Measurements from ENCODE around the gene CCDC187.
"Not testable (repeated sequence)": the region's sequence is repeated elsewhere in the genome, so short reads cannot be mapped to it uniquely, and the experiment has no call there.

The CCDC187 gene

DNA sequence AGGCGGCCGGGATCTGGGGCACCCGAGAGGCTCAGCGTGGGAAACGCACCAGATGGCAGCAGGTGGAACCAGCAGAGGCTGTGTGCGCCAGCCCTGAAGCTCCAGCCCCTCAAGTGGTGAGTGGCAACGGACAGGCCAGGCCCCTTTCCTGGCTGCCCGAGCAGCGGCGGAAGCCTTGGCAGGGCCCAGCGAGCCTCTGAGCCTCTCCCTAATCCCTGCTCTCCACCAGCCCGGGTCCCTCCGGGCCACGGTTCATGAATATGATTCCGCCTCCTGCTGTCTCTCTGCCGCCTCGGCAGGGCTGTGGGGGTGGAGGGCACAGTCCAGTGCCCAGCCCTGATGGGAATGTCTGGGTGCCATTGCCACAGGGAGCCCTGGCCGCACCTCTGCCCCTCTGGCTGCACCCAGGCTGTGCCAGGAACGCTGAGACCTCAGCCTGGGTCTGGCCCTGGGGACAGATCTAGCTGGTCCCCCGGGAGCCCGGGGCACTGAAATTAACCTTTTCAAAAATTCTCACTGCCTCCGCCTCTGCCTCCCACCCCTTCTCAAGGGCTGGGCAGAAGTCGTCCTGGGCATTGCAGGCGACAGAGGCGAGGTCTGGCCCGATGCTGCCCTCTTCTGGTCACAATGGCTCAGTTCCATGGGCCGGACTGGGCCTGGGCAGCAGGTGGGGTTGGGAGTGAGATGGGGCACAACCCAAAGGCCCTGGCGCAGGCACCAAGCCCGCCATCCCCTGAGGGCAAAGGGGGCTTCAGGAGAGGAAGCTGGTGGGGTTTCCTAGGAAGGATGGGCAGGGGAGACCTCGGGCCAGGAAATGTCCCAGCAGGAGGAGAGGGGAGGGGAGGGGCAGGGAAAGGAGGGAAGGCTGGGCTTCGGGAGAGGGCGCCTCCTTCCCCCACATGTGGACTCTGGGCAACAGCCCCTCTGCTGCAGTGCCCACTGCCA lies 20.3 kb downstream of the CCDC187 start:
- peak; percentile 77 to 79 for DNase-seq

DNA sequence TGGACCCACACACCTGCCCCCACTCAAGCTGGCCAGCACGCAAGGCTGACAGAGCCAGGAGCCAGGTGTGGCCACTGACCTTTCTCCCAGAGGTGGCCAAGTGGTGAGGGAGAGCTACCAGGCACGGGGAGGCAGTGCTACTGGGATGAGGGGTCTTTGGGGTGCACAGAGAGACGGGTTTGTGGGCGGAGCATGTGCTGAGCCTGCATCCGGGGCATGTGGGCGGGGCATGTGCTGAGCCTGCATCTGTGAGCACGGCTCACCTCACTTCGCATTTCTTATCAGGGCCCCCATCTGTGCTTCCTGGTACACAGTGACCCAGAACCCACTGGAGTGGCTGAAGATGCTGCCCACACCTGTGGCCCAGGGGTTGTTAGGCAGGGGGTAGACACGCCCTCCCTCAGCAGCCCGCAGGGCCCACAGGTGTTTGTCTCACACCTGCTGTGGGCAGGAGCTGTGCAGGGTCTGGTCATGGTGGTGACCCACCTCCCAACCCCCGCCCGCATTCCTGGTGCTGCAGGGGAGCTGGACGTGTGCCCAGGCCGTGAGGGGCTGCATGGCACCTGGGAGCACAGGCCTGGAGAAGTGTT lies 21.5 kb downstream of the CCDC187 start:
- DNase-seq = no peak

DNA sequence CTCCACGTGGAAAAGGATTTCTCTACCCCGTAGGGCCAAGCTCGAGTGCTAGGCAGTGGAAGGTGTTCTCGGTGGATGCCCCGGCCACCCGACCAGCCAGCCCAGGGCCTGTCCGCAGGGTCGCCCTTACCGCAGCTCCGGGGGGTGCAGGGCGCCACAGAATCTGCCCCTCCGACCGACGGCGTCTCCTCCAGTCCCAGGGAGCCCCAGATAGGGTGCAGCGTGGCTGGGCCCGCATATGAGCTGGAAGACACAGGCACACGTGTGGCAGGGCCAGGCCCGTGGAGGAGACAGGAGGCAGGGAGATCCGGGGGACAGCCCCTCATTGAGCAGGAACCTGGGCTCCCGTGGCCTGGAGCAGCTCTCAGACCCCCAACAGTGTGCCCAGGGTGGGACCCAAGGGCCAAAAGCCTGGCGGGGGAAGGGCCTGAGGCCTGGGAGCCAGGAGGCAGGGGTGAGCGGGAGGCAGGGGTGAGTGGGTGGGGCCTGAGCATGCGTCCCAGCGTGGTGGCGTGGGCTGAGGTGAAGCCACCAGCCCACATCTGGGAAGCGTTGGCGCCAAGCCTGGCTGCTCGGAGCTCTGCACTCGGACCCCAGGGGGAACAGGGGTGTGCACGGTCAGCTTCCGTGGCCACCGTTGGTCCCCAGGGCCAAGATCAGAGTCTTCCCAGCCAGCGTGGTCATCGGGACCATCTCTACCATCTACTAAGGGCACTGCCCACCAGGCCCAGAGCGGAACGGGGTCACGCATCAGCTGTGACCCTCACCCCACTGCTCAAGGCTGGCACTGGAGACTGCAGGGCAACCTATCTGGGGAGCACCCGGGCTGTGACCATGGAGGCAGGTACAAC lies 22.2 kb downstream of the CCDC187 start:
- DNase-seq = no peak

DNA sequence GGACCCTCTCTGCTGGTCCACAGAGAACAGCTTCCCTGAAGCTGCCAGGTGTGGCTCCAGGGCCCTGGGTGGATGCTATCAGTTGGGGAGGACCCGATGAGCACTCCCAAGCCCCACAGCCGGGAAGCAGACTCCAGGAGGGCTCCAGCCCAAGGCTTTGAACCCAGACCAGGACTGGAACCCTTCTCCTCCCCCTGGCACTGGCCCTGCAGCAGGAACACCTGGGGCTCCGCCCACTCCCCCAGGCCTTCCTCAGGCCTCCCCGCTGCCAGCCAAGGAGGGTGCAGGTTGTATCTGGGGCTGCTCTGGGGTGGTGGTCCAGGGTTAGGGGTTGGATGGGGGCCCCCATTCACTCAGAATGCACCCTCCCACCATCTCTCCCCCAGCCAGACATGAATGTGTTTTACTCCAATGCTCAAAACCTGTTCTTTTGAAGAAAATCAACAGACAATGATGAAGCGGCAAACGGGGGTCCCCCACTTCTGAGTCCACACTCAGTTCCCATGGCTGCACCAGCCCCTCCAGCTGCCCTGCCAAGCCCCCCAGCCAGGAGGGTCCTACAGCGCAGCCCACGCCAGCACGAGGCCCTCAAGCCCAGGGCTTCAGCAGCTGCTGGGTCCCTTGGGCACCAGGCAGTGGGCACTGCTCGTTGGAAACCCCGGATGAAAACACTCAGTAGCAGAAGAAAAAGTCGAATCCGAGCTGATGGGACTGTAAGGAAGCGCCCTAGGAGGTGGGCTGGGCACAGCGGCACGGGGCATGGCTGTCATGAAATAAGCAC lies 23.2 kb downstream of the CCDC187 start:
- DNase-seq = no peak

DNA sequence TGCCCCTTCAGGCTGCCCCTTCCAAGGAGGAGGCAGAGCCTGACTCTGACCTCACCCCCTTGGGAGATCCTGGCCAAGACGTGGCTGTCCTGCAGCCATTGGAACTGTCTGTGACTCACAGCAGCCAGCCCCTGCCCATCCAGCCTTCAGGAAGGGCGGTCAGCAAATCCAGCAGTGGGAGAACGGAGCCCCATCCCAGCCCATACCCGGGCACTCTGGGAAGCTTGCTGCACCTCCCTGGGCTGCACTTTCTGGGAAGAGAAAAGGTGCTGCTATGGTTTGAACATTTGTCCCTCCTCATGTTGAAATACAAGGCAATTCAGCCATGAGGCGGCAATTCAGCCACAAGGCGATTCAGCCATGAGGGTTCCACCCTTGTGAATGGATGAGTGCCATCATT lies 24.4 kb downstream of the CCDC187 start:
- DNase-seq = no peak

DNA sequence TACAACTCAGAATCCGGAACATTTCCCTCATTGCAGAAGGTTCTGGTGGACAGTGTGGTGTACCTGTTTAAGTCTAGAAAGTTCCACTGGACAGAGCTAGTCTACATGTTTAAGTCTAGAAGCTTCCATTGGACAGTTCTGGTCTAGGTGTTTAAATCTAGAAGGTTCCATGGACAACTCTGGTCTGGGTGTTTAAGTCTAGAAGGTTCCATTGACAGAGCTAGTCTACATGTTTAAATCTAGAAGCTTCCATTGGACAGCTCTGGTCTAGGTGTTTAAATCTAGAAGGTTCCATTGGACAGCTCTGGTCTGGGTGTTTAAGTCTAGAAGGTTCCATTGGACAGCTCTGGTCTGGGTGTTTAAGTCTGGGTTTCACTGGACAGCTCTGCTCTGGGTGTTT lies 25.0 kb downstream of the CCDC187 start:
- no peak for DNase-seq

DNA sequence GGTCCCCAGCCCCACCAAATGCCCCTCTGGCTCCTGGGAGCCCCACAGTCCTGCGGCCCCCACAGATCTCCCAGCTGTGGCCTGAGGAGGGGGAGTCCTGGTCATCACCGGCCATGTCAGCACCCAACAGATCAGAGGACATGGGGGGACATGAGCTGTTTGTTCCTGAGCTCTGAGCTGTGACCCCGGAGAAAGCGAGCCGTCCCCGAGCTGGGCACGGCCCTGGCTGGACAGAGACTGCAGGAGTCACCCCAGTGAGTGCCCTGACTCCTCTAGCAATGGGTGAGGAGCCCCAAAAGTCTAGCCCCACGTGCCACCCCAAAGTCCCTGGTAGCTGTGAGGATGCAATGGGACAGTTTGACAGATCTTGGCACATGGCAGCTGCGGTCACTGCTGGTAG lies 25.7 kb downstream of the CCDC187 start:
- no peak for DNase-seq

DNA sequence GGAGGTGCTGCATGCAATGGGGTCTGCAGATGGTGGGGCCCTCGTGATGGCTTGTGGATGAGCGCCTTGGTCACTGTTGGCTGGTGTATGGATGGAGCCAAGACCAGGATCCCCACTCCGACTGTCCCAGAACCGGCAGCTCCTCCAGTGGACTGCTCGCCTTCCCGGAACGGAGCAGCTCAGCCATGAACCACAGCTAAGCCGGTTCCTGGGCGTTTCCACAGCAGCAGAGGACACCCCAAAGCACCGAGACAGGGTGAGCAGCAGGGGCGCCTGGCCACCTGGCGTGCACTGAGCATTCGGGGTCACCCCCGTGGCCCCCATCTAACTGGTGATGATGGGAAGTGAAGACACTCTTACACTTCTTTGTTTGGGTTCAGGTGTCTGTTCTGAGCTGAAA lies 26.1 kb downstream of the CCDC187 start:
- DNase-seq = no peak

DNA sequence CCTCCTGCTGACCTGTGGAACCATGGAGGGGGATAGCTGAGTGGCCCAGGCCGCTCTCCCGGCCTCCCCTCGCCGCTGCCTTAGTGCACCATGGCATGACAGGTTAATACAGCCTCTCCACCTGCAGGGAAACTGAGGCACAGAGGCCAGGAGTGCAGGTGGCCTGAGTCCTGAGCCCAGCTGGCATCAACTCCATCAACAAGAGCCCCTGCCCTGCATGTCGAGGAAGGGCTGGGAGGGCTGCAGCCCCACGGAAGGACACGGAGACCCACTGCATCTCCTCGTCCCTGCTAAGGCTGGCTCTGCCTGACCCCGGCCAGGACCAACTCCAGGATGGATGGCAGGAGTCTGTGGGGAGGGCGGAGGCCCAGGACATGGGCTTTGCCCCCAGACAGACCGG lies 27.2 kb downstream of the CCDC187 start:
- DNase-seq = no peak

DNA sequence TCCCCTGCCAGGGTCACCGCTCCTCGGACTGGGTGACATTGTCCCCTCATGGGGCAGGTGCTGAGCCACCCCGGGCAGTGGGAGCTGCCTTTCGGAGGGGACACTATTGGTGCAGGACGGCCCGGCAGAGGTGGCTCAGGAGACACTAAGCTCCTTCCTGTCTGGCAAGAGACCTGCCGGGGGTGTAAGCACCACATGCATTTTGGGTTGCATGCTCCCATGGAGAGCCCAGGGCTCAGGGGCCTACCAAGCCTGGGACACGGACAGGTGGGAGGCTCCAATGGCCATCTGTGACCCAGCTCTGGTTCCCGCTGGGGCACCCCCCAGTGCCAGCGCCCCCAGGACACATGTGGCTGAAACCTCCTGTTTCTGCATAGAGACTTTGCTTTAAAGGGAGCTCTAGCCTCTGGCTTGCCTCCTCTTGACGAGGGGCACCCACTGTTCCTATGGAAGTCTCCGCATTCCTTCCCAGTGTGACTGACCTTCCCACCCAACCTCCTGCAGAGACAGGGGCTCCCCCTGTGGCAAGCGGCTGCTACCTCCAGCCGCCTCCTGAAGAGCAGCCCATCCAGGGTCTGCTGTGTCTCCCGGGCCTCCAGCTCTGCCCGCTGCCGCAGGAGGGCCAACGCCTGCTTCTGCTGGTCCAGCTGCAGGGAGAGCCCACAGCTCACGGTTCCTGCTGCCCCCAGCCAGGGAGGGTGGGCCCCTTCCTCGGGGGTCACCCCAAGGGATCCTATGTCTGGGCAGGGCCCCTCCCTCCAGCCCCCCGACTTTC lies 28.1 kb downstream of the CCDC187 start:
- DNase-seq = no peak

DNA sequence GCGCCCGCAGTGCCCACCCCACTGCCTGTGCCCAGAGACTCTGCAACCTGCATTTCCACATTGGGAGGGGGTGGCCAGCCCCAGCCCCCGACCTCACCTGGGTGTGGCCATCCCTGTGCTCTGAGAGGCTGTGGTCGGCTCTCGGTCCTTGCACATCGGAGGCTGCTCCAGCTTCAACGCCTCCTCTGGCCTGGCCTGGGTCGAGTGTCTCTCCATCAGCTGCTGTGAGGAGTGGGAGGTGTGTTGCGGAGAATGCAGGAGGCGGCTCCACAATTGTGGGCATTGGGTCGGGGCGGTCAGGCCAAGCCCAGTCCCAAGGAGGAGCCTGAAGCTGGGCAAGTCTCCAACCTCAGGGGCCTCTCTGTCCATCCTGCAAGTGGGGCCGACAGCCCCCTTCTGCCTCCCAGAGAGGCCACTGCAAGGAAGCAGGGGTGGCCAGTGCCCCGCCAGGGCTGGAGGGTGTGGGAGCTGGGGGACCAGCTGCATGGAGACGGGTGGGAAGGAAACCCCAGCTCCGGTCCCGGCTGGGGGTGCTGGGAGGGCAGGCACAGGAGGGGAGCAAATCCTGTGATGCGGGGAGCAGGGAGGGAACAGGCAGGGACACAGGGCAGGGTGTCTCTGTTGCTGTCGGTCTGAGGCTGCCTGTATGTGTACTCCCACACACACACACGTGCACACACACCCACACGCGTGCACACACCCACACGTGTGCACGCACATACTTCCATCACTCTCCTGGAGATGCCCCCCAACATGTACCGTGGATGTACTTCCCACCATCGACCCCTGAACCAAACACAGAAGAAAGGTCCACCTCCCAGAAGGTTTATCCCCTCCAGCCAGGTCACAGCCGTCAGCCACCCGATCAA lies 28.9 kb downstream of the CCDC187 start:
- DNase-seq = no peak

DNA sequence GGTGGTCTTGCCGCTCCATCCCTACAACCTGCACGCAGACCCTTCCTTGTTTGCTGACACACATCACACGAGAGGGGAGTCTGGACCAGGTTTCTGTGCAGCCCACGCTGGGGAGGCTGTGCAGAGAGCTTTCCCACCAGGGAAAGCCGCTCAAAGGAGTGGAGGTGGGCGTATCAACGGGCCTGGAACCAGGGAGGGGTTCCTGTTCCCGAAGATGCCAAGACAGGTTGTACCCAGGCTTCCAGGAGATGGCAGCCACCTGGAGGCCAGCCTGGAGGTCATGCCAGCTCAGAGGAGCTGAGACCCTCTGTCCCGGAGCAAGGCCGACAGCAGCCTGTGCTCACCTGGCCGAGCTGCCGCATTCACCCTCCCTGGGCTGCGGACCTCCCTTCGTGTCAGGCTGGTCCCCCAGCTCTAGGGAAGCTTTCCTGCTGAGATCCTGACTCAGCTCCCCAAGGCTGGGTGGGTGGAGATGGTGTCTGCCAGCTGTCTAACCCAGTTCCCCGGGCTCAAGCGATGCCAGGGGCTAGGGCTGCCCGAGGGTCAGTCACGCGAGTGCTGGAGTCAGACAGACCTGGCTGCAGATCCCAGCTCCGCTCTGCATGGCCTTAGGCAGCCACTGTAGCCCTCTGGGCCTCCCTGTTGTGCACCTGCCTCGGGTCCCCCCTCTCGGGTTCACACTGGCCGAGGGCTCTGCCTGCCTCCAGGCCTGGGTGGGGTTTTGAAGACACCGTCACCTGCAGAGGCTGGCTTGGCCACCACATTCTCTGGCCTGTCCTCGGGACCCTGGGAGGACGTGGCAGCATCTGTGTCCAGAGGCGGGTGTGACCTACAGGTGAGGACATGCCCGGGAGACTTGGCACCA lies 29.7 kb downstream of the CCDC187 start:
- no peak for DNase-seq

DNA sequence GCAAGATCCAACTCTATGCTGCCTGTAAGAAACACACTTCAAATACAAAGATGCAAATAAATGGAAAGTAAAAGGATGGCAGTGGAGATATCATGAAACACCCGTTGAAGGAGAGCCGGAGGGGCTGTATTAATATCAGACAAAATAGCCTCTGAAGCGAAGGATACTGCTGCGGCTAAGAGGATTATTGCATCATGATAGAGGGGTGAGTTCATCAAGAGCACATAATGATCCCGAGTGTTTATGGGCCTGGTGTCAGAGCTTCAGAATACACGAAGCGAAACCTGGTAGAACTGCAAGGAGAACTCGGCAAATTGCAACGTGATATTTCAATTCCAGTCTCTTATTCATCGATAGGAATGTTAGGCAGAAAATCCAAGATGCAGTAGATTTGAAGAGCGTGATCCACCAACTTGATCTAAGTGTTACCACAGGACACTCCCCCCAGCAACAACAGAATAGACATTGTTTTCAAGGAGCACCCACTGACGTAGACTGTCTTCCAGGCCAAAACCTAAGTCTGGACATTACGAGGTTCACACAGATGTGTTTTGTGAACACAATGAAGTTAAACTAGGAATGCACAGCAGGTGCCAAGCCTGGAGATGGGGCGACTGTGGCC lies 30.5 kb downstream of the CCDC187 start:
- DNase-seq = no peak

DNA sequence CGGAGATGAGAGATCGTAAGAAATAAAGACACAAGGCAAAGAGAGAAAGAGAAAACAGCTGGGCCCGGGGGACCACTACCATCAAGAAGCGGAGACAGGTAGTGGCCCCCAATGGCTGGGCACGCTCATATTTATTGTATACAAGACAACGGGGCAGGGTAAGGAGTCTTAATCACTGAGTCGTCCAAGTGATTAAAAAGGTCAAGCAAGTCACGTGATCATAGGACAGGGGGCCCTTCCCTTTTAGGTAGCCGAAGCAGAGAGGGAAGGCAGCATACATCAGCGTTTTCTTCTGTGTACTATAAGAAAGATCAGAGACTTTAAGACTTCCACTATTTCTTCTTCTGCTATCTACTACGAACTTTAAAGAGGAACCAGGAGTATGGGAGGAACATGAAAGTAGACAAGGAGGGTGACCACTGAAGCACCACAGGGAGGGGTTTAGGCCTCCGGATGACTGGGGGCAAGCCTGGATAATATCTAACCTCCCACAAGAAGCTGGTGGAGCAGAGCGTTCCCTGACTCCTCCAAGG lies 33.7 kb downstream of the CCDC187 start:
- DNase-seq = no peak

DNA sequence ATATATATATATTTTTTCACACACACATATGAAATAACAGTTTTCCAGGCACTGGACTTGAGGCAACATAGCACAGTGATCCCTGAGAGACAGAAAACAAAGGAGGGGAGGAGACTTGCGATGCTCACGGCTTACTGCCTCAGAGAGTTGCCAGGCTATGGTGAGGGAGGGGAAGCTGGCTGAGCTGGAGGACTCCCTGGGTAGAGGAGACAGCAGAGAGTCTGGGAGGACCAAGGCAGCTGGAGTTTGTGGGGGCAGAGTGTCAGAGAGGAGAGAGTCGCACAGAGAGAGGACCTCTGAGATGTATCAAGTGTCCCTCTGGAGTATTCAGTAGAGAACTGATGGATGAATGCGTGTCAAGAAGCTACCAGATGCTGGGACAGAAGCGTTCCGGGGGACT lies 35.2 kb downstream of the CCDC187 start:
- no peak for DNase-seq

DNA sequence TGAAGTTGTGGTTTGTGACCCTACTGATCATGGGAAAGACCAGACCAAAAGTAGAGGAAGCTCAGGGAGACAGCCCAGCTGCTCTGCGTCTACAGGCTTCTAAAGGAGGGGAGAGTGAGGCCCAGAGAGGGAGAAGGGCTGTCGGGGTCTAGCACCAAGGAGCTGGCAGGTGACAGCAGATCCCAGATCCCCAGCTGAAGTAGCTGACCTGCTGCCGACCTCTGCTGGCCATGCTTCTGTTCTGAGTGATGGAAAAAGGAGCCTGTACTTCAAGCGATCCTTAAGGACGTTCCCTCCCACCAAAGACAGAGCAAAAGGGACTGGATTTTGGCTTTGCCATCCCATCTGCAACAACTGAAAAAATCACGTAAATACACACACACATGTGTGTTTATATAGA lies 35.6 kb downstream of the CCDC187 start:
- DNase-seq = no peak

DNA sequence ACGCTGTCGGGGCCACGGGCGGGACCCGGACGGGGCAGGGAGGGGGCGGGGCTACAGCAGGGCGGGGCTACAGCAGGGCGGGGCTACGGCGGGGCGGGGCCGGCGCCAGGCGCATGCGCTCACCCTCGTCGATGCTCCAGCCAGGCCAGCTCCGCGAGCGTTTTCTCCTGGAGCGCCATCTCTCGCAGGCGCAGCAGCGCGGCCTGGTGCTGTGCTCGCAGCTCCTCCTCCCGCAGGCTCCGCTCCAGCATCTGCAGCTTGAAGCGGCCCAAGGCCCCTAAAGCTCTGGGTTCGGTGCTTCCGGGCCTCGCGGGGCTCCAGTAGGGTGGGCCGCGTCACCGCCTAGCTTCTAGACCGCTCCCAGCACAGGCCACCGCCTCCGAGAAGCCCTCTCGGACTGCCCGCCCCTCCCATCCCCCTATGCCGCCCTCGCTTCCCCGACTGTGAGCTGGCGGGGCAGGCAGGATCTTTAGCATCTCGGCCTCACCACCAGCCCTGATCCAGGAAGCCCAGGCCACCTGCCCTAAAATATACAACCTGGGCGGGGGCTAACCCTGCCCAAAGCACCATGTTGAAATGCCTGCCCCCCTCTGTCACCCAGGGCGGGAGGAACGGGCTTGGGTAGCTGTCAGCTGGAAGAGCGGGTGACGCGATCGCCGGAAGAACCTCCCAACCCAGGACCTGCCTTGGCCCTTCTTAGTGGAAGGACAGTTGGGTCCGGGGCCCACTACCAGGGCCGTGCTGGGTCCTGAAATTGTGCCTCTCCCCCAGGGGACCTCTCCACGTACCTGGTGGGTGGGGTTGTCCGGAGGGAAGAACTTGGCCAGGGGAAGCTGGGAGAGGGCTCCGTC lies 36.4 kb downstream of the CCDC187 start:
- DNase-seq = peak in 1 of 2 experiments; percentile 79

DNA sequence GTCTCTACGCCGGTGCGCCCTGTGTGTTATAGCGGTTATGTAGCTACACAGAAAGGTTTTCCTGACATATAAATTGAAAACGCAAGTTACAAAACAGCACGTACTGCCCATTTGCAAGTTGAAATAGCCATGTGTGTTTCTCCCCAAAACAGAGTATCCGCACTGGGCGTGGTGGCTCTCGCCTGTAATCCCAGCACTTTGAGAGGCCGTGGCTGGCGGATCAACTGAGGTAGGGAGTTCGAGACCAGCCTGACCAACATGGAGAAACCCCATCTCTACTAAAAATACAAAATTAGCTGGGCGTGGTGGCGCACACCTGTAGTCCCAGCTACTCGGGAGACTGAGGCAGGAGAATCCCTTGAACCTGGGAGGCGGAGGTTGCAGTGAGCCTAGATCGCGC lies 37.3 kb downstream of the CCDC187 start:
- not testable (repeated sequence) for DNase-seq
